Fibroblast of mammary gland (primary cell): ENCODE measurements around the gene OBSCN.

Experiments
- DNase-seq: peaks from one replicate; pipeline ENCODE4 v3.0.0-alpha.2; 2010; ENCODE audit warnings: low read depth
- H3K4me3 ChIP-seq: 2 replicates; pipeline ENCODE4 v1.5.1; 2011; ENCODE audit warnings: low read depth, mild to moderate bottlenecking, low read length, moderate library complexity; ENCODE audit not compliant: control insufficient read depth
- TF ChIP-seq, protein P1 (sequence below): conservative IDR thresholded peaks from 2 replicates; pipeline ENCODE4 v1.5.1; 2011; ENCODE audit warnings: low read depth, low read length, inconsistent platforms; ENCODE audit not compliant: control insufficient read depth, insufficient read depth

Gene OBSCN

DNA sequence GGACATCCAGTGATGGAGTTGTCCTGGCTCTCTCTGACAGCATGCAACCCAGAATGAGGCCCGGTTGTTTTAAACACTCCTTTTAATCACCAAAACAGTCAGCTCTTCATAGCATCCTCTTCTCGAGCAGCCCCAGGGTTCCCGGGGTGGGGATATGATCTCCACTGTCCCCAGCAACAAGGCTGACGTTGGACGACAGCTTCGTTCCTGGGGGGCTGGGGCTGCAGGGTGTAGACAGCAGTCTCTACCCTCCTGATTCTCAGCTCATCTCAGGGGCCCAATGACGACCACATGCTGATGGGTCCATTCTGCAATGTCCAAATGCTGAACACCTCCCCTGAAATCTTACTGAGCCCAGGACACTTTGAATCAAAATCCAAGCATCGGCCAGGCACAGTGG, 171.8 kb downstream of the OBSCN start:
- TF ChIP-seq, protein P1, sequence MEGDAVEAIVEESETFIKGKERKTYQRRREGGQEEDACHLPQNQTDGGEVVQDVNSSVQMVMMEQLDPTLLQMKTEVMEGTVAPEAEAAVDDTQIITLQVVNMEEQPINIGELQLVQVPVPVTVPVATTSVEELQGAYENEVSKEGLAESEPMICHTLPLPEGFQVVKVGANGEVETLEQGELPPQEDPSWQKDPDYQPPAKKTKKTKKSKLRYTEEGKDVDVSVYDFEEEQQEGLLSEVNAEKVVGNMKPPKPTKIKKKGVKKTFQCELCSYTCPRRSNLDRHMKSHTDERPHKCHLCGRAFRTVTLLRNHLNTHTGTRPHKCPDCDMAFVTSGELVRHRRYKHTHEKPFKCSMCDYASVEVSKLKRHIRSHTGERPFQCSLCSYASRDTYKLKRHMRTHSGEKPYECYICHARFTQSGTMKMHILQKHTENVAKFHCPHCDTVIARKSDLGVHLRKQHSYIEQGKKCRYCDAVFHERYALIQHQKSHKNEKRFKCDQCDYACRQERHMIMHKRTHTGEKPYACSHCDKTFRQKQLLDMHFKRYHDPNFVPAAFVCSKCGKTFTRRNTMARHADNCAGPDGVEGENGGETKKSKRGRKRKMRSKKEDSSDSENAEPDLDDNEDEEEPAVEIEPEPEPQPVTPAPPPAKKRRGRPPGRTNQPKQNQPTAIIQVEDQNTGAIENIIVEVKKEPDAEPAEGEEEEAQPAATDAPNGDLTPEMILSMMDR, result no peak
- no peak for DNase-seq
- H3K4me3 ChIP-seq, result no peak overlapping the region

DNA sequence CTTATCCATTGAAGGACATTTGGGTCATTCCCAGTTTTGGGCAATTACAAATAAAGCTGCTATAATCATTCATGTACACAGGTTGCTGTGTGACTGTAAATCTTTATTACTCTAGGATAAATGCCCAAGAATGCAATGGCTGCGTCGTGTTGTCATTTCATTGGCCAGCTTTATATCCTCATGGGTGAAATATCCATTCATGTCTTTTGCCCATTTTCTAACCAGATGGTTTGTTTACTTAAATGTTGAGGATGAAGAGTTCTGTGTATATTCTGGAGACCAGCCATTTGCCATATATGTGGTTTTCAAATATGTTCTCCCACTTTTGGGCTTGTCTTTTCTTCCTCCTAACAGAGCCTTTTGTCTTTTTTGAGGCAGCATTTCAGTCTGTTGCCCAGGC, 173.5 kb downstream of the OBSCN start:
- H3K4me3 ChIP-seq, result no peak overlapping the region
- DNase-seq, result peak; percentile 9
- TF ChIP-seq, protein P1, result no peak

DNA sequence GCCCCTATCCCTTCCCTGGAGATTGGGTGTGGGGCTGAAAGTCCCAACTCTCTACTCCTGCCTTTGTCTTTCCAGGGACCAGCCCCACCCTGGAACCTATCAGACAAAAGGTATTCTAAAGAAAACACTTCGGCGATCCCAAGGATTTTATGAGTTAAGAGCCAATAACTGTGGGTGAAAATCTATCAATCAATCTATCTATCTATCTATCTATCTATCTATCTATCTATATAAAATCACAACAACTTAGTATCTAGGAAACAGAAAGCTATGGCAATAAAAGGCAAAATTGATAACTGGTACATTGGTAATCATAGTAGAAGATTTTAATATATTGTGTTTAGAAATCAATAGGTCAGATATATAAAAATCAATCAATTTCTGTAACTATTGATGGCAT, 175.9 kb downstream of the OBSCN start:
- TF ChIP-seq, protein P1, result no peak
- H3K4me3 ChIP-seq, result no peak overlapping the region
- DNase-seq, result no peak

DNA sequence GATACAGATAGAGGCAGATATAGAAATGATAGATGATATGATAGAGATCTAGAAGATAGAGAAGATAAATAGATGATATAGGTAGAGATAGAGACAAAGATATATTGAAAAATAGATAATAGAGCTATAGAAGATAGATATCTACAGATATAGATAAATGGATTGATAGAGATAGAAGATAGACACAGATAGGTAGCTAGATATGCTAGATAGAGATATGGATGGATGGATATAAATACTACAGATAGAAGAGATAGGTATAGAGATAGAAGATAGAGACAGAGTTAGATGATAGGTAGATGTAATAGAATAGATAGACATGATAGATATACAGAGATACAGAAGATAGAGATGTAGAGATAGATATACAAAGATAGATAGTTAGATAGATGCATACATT, 177.4 kb downstream of the OBSCN start:
- no peak for DNase-seq
- H3K4me3 ChIP-seq, result no peak overlapping the region
- TF ChIP-seq, protein P1, result no peak

DNA sequence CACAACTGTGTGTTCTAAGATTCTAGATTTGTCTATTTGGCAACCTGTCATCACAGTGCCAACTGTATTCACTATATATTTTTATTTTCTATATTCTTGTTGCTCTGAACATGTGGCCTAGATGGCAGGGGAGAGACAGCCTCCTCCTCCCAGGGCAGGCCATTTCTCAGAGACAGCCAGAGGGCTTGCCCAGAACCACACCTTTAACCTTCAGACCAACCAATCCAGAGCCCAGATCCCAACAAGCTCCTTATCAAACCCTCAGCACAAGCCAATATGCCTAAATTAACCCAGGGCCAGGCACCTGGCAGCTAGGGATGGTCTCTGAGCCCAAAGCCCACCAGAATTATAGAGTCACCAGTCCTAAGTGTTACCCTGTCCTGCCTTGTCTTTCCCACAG, 179.5 kb downstream of the OBSCN start:
- H3K4me3 ChIP-seq, result no peak overlapping the region
- no peak for DNase-seq
- TF ChIP-seq, protein P1, result no peak

DNA sequence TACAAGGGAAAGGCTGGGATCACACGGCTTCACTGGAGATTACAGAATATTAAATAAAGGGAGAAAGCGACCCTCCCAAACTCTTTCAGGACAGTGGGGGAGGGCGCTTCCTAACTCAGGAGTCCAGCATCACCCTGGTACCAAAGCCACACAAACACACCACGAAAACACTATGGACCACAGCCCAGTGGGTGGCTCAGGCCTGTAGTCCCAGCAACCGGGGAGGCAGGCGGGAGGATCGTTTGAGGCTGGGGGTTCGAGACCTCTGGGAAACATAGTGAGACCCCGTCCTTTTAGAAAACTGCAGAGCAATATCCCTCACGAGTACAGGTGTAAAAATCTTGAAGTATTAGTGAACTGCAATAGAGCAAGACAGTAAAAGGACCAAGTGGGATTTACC, 182.8 kb downstream of the OBSCN start:
- no peak for DNase-seq
- H3K4me3 ChIP-seq, result no peak overlapping the region
- TF ChIP-seq, protein P1, result no peak

DNA sequence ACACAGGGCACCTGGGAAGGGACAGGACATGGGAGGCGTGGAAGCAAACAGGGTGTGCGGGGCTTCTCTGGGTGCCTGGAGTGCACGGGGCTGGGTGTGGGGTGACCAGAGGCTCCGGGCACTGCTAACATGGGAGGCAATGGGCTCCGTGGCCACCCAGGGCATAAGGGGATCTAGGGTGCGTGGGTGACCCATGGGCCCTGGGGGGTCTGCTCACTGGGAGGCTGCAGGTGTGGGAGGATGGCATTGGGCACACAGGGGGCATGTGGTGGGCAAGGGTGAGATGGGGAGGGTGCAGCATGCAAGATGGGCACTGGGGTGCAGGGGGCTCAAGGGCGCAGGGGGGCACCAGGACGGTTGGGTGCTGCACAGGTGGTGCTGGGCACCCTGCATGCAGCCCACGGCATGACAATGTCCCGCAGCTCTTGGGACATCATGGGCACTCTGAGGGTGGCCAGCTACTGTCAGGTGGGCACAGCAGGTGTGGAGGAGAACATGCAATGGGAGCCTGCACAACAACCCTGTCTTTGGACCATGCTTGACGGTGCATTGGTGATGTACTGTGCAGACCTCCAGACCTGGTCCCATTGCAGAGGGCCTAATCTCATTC, 183.7 kb downstream of the OBSCN start:
- no peak for DNase-seq
- TF ChIP-seq, protein P1, result no peak
- H3K4me3 ChIP-seq, result no peak overlapping the region
